ENCODE measurements around the gene COL19A1.

- TF ChIP-seq, protein P1, sequence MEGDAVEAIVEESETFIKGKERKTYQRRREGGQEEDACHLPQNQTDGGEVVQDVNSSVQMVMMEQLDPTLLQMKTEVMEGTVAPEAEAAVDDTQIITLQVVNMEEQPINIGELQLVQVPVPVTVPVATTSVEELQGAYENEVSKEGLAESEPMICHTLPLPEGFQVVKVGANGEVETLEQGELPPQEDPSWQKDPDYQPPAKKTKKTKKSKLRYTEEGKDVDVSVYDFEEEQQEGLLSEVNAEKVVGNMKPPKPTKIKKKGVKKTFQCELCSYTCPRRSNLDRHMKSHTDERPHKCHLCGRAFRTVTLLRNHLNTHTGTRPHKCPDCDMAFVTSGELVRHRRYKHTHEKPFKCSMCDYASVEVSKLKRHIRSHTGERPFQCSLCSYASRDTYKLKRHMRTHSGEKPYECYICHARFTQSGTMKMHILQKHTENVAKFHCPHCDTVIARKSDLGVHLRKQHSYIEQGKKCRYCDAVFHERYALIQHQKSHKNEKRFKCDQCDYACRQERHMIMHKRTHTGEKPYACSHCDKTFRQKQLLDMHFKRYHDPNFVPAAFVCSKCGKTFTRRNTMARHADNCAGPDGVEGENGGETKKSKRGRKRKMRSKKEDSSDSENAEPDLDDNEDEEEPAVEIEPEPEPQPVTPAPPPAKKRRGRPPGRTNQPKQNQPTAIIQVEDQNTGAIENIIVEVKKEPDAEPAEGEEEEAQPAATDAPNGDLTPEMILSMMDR (IDR thresholded peaks at IDR 0.05) = no peak
- TF ChIP-seq POLR2A (IDR thresholded peaks at IDR 0.05) = no peak
These were observed 68.7 kb downstream of the COL19A1 start for GRCh38 chr6:69935079-69935478.

Measured in vagina (tissue), 2 donors.